SK-N-SH (cell line): ENCODE data around the gene EFNB2.

Source experiments
- NFIC ChIP-seq: IDR thresholded peaks from 2 replicates; pipeline ENCODE4 v1.4.0; 2012; ENCODE audit warnings: borderline replicate concordance
- RAD21 ChIP-seq: IDR thresholded peaks from 2 replicates; pipeline ENCODE4 v1.6.1; 2012; ENCODE audit warnings: mild to moderate bottlenecking, low read length
- TEAD4 ChIP-seq: IDR thresholded peaks from 2 replicates; pipeline ENCODE4 v1.4.0; 2012; ENCODE audit warnings: mild to moderate bottlenecking, borderline replicate concordance; ENCODE audit not compliant: insufficient read depth
- TF ChIP-seq, protein P1 (sequence below): fragments of 200-600 bp; sonication (generic); IDR thresholded peaks from 2 replicates; pipeline ENCODE4 v1.6.1; 2017; ENCODE audit warnings: antibody characterized with exemption, mild to moderate bottlenecking, moderate library complexity

DNA sequence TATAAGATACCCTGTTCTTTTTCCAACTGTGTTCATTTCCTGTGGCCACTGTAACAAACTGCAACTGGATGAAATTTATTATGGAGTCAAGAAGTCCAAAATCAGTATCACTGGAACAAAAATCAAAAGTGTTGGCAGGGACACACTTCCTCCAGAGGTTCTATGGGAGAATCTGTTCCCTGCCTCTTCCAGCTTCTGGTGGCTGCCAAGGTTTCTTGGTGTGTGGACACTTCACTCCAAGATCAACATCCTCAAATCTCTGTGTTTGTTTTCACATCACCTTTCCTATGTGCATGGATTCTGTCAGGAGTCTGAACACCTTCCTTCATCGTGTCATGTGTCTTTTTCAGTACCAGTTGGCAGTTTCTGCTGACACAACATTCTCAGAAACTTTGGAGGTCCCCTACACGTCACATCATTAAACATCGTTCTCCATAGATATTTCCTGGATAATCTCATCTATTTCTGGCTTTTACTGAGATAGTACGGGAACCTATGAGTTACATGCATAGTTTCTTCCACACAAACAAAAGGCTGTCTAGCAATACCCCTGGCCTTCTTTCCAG, 15.2 kb upstream of the EFNB2 start:
- TF ChIP-seq, protein P1, sequence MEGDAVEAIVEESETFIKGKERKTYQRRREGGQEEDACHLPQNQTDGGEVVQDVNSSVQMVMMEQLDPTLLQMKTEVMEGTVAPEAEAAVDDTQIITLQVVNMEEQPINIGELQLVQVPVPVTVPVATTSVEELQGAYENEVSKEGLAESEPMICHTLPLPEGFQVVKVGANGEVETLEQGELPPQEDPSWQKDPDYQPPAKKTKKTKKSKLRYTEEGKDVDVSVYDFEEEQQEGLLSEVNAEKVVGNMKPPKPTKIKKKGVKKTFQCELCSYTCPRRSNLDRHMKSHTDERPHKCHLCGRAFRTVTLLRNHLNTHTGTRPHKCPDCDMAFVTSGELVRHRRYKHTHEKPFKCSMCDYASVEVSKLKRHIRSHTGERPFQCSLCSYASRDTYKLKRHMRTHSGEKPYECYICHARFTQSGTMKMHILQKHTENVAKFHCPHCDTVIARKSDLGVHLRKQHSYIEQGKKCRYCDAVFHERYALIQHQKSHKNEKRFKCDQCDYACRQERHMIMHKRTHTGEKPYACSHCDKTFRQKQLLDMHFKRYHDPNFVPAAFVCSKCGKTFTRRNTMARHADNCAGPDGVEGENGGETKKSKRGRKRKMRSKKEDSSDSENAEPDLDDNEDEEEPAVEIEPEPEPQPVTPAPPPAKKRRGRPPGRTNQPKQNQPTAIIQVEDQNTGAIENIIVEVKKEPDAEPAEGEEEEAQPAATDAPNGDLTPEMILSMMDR = no peak
- TF ChIP-seq RAD21 (no peak), NFIC (no peak), TEAD4 (no peak)
